ENCODE measurements around the gene LONRF2.

GRCh38 chr2:100236166-100236565 lies 86.1 kb downstream of the LONRF2 start:
- TF ChIP-seq SUZ12 (IDR thresholded peaks at IDR 0.05): no peak
- no peak for TF ChIP-seq SP1 (IDR thresholded peaks at IDR 0.05)
- no peak for TF ChIP-seq FOXA1 (IDR thresholded peaks at IDR 0.05)
- no peak for TF ChIP-seq BHLHE40 (IDR thresholded peaks at IDR 0.05; ENCODE audit: borderline replicate concordance)
- TF ChIP-seq ELF4 (IDR thresholded peaks at IDR 0.05): no peak
- no peak for TF ChIP-seq ZNF384 (IDR thresholded peaks at IDR 0.05)
- TF ChIP-seq TARDBP (IDR thresholded peaks at IDR 0.05): no peak
- no peak for TF ChIP-seq FOXK2 (IDR thresholded peaks at IDR 0.05)
- no peak for TF ChIP-seq PKNOX1 (IDR thresholded peaks at IDR 0.05)
- TF ChIP-seq HDGF (IDR thresholded peaks at IDR 0.05; ENCODE audit: borderline replicate concordance): no peak
- no peak for TF ChIP-seq FOXM1 (IDR thresholded peaks at IDR 0.05; ENCODE audit: borderline replicate concordance)

Measured in HEK293T (cell line).